Stimulated activated naive CD8-positive, alpha-beta T cell treated with anti-CD3 and anti-CD28 coated beads, Interleukin-15, amount 100 ng/mL, for 72 hours (primary cell): ENCODE data around the gene PCNT.
"Not testable (repeated sequence)": the region's sequence is repeated elsewhere in the genome, so short reads cannot be mapped to it uniquely, and the experiment has no call there.

Experiments used
- ATAC-seq: fragments of 150-1000 bp; cut with Tn5 transposase; 2 replicates; pipeline ENCODE4 v1.10.0; 2021; ENCODE audit warnings: mild to moderate bottlenecking, moderate library complexity
- DNase-seq, 2 donors: peaks; one replicate each; pipeline ENCODE4 v3.0.0; 2021 to 2022
- H3K27ac Mint-ChIP-seq, 2 donors: one replicate each; pipeline ENCODE4 v1.8.0; 2022; ENCODE audit warnings: mild to moderate bottlenecking in 2 of 2, mixed read lengths in 2 of 2, moderate library complexity in 2 of 2
- H3K27me3 Mint-ChIP-seq: one replicate; pipeline ENCODE4 v1.8.0; 2022; ENCODE audit warnings: mixed read lengths
- H3K4me1 Mint-ChIP-seq: one replicate; pipeline ENCODE4 v1.8.0; 2022; ENCODE audit warnings: mild to moderate bottlenecking, mixed read lengths
- H3K4me3 Mint-ChIP-seq, 2 donors: one replicate each; pipeline ENCODE4 v1.8.0; 2022; ENCODE audit warnings: mild to moderate bottlenecking in 2 of 2, mixed read lengths in 2 of 2, moderate library complexity in 1 of 2
- H3K9me3 Mint-ChIP-seq, 2 donors: one replicate each; pipeline ENCODE4 v1.8.0; 2022; ENCODE audit warnings: mixed read lengths in 2 of 2

PCNT gene

DNA sequence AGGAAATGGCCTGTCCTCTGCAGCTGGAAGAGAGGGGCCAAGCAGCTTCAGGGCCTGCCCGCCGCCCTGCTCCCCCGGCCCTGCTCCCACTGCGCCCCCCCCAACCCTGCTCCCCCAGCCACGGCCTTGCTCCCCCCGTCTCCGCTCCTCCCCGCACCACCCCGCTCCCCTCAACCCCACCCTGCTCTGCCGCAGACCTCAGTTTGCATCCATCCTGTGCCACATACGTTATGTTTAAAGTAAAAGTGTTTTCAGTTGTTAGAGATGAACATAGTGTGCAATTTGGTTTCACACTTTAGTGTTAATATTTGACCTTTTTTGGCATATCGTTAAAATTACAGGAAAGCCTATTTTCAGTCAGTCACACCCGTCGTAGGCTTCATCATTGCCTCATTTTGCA lies 100.7 kb downstream of the PCNT start:
- H3K27ac Mint-ChIP-seq: peak overlapping the region; percentile 97 to 98
- no peak for DNase-seq
- H3K27me3 Mint-ChIP-seq: no peaks in the 10 kb centered on the region
- peaks cover 47% of the 10 kb centered on the region for H3K4me1 Mint-ChIP-seq
- peak; percentile 49 for ATAC-seq
- no peaks in the 10 kb centered on the region for H3K9me3 Mint-ChIP-seq
- peak overlapping the region; percentile 78 to 85 for H3K4me3 Mint-ChIP-seq

GRCh38 chr21:46425041-46425440 lies 101.1 kb downstream of the PCNT start:
- Mint-ChIP-seq H3K4me3 (peak overlapping the region; percentile 78 to 85), H3K9me3 (no peaks in the 10 kb centered on the region), H3K27ac (peak overlapping the region; percentile 97 to 98), H3K4me1 (peaks cover 51% of the 10 kb centered on the region), H3K27me3 (no peaks in the 10 kb centered on the region)
- peak in 1 of 2 donors; percentile 27 for DNase-seq
- ATAC-seq: peak; percentile 42

GRCh38 chr21:46425571-46425970 lies 101.6 kb downstream of the PCNT start:
- peak; percentile 67 to 82 for DNase-seq
- H3K4me1 Mint-ChIP-seq: peaks cover 56% of the 10 kb centered on the region
- H3K27ac Mint-ChIP-seq: peak overlapping the region; percentile 97 to 98
- H3K27me3 Mint-ChIP-seq: no peaks in the 10 kb centered on the region
- peak overlapping the region; percentile 78 to 85 for H3K4me3 Mint-ChIP-seq
- H3K9me3 Mint-ChIP-seq: no peaks in the 10 kb centered on the region
- peak; percentile 88 for ATAC-seq

- H3K4me3 Mint-ChIP-seq: peak overlapping the region in 1 of 2 donors; percentile 85
Measured at GRCh38 chr21:46426313-46427046, 102.5 kb downstream of the PCNT start.

GRCh38 chr21:46427516-46427915 lies 103.6 kb downstream of the PCNT start:
- Mint-ChIP-seq H3K4me1 (peaks cover 60% of the 10 kb centered on the region), H3K4me3 (peak overlapping the region in 1 of 2 donors; percentile 32), H3K27ac (no peak overlapping the region), H3K27me3 (no peaks in the 10 kb centered on the region), H3K9me3 (no peaks in the 10 kb centered on the region)
- DNase-seq (no peak), ATAC-seq (no peak)

More at GRCh38 chr21:46426313-46427046, 102.5 kb downstream of the PCNT start:
- Mint-ChIP-seq H3K27me3 (no peaks in the 10 kb centered on the region), H3K27ac (peak overlapping the region in 1 of 2 donors; percentile 65), H3K4me1 (peaks cover 60% of the 10 kb centered on the region), H3K9me3 (no peaks in the 10 kb centered on the region)
- DNase-seq: no peak
- no peak for ATAC-seq

DNA sequence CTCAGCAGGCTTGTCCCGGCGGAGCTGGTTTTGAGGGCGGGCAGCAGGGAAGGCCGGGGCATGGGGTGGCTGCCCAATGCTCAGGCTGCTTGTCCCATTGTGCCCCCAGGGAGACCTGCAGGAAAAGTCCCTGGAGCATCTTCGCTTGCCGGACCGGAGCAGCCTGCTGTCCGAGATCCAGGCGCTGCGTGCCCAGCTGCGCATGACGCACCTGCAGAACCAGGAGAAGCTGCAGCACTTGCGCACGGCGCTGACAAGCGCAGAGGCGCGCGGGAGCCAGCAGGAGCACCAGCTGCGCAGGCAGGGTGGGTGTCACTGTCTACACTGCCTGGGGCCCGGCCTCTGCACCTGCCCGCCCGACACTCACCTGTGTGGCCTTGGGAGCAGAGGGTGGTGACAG lies 104.3 kb downstream of the PCNT start:
- H3K9me3 Mint-ChIP-seq: no peaks in the 10 kb centered on the region
- no peaks in the 10 kb centered on the region for H3K27me3 Mint-ChIP-seq
- no peak for ATAC-seq
- no peak overlapping the region for H3K4me3 Mint-ChIP-seq
- no peak for DNase-seq
- peaks cover 57% of the 10 kb centered on the region for H3K4me1 Mint-ChIP-seq
- no peak overlapping the region for H3K27ac Mint-ChIP-seq

DNA sequence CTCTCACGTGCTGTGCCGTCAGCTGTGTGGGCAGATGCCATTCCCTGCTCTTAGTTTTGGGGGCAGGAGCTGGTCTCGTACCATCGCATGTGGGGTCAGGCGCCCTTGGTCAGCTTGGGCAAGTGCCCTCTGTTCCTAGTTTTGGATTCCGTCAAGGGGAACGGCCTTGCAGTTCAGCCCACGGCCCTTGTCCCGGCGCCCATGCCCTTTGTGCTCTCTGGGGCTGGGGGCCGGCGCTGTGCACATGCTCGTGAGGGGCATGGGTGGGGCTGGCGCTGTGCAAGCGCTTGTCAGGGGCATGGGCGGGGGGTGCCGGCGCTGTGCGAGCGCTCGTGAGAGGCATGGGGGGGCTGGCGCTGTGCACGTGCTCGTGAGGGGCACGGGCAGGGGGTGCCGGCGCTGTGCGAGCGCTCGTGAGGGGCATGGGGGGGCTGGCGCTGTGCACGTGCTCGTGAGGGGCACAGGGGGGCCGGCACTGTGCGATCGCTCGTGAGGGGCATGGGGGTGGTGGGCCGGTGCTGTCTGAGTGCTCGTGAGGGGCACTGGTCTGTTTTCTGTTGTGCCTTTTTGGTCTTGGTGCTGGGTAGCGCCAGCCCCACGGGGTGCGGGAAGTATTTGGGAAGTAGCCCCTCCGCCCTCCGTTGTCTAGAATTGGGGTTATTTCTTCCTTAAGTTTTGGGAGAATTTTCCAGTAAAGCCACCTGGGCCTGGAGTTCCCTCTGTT lies 105.2 kb downstream of the PCNT start:
- Mint-ChIP-seq H3K9me3 (no peaks in the 10 kb centered on the region), H3K4me1 (peaks cover 49% of the 10 kb centered on the region), H3K27ac (peak overlapping the region in 1 of 2 donors; percentile 74), H3K4me3 (no peak overlapping the region), H3K27me3 (no peaks in the 10 kb centered on the region)
- no peak for ATAC-seq
- no peak for DNase-seq

GRCh38 chr21:46429754-46430681 lies 106.1 kb downstream of the PCNT start:
- no peak for DNase-seq
- Mint-ChIP-seq H3K9me3 (no peaks in the 10 kb centered on the region), H3K4me3 (peak overlapping the region in 1 of 2 donors; percentile 23), H3K27me3 (no peaks in the 10 kb centered on the region), H3K27ac (peak overlapping the region in 1 of 2 donors; percentile 74), H3K4me1 (peaks cover 46% of the 10 kb centered on the region)
- ATAC-seq: no peak

GRCh38 chr21:46431448-46431847 lies 107.5 kb downstream of the PCNT start:
- DNase-seq: no peak
- Mint-ChIP-seq H3K27me3 (no peaks in the 10 kb centered on the region), H3K9me3 (no peaks in the 10 kb centered on the region), H3K4me1 (peaks cover 38% of the 10 kb centered on the region), H3K4me3 (peak overlapping the region in 1 of 2 donors; percentile 15), H3K27ac (no peak overlapping the region)
- no peak for ATAC-seq

- ATAC-seq: peak; percentile 22
- DNase-seq: no peak
- H3K27me3 Mint-ChIP-seq: no peaks in the 10 kb centered on the region
- no peaks in the 10 kb centered on the region for H3K9me3 Mint-ChIP-seq
- H3K4me1 Mint-ChIP-seq: peaks cover 43% of the 10 kb centered on the region
- H3K27ac Mint-ChIP-seq: peak overlapping the region in 1 of 2 donors; percentile 45
- H3K4me3 Mint-ChIP-seq: peak overlapping the region in 1 of 2 donors; percentile 15
Measured at GRCh38 chr21:46431884-46432488, 108.0 kb downstream of the PCNT start.

GRCh38 chr21:46433116-46433515 lies 109.2 kb downstream of the PCNT start:
- not testable (repeated sequence) for DNase-seq, ATAC-seq, H3K27me3 Mint-ChIP-seq, H3K9me3 Mint-ChIP-seq, H3K4me3 Mint-ChIP-seq
- H3K4me1 Mint-ChIP-seq: peaks cover 47% of the 10 kb centered on the region
- H3K27ac Mint-ChIP-seq: peak overlapping the region in 1 of 2 donors; percentile 59

DNA sequence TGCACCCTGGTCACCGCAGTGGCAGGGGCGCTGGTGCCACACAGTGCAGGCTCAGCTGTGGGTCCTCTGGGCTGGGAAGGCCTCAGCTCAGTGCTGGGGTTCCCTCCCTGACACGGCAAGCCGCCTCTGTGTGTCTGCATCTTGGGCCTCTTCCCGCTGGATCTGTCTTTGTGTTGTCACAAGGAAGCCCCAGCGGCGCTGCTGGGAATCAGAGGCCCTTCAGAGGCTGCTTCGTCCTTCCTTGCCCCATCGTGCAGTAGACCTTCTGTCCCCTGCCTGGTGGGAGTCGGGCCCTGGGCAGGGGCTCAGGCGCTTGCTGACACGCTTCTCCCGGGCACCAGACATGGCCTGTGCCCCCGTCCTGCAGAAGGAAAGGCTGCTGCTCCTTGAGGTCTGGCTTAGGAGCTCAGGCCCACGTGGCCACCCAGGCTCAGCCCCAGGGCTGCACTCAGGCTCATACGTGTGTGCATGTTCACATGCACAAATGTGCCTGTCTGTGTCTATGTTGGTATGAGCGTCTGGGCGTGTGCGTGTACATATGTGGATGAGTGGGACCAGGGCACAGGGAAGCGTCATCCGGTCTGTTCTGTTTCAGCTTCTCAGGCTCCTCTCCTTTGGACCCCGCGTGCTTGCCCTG lies 110.5 kb downstream of the PCNT start:
- Mint-ChIP-seq H3K4me3 (no peak overlapping the region), H3K9me3 (no peaks in the 10 kb centered on the region), H3K4me1 (peaks cover 50% of the 10 kb centered on the region), H3K27ac (peak overlapping the region in 1 of 2 donors; percentile 66), H3K27me3 (no peaks in the 10 kb centered on the region)
- no peak for DNase-seq
- no peak for ATAC-seq

GRCh38 chr21:46435786-46436227 lies 111.9 kb downstream of the PCNT start:
- no peak for ATAC-seq
- peaks cover 38% of the 10 kb centered on the region for H3K4me1 Mint-ChIP-seq
- H3K27me3 Mint-ChIP-seq: no peaks in the 10 kb centered on the region
- no peak for DNase-seq
- no peak overlapping the region for H3K4me3 Mint-ChIP-seq
- no peaks in the 10 kb centered on the region for H3K9me3 Mint-ChIP-seq
- peak overlapping the region; percentile 46 to 48 for H3K27ac Mint-ChIP-seq

DNA sequence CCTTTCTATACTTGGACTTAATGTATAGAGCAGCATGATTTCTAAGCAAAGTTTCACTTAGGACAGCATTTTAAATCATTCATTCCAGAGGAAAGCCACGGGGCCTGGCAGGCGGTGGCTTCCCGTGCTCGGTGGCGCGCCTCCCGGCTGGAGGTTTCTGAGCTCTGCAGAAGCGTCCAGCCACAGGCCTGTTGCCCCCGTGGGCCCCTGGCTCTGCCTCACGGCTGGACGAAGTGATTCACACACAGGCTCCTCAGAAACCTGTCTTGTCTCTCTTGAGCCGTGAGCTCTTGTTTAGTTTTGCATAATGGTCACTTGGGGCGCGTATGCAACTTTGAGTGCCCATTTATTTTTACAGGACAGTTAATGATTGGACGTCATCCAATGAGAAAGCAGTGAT lies 112.7 kb downstream of the PCNT start:
- no peaks in the 10 kb centered on the region for H3K27me3 Mint-ChIP-seq
- peak overlapping the region in 1 of 2 donors; percentile 79 for H3K4me3 Mint-ChIP-seq
- no peaks in the 10 kb centered on the region for H3K9me3 Mint-ChIP-seq
- DNase-seq (no peak), ATAC-seq (no peak)
- peaks cover 32% of the 10 kb centered on the region for H3K4me1 Mint-ChIP-seq
- H3K27ac Mint-ChIP-seq: no peak overlapping the region
